Heart right ventricle (tissue), 16 donors: Measurements from ENCODE around the gene APOBEC2. TPM values are rescaled to one million over a fixed set of nuclear protein-coding genes. Genes with fewer than 3 reads are reported as not detected.
A peak's percentile ranks its signal among the peaks of the same experiment; 100 is the strongest.

Experiments
- ATAC-seq, 8 donors: fragments of 200-7000 bp; cut with Tn5 transposase; one replicate each; pipeline ENCODE4 v1.9.1; 2020; ENCODE audit warnings: mild to moderate bottlenecking in 8 of 8, moderate library complexity in 8 of 8, moderate number of reproducible peaks in 1 of 8
- DNase-seq, 2 donors: peaks; one replicate each; pipeline ENCODE4 v3.0.0-alpha.2; 2020
- H3K27ac ChIP-seq, 10 donors: fragments of 200-600 bp; sonication (generic) in 2 of 10; one replicate each; pipeline versions ENCODE4 v1.5.0 to v1.8.0; 2020 to 2022; ENCODE audit warnings: mild to moderate bottlenecking in 3 of 10
- H3K27me3 ChIP-seq, 7 donors: fragments of 200-600 bp; one replicate each; pipeline ENCODE4 v1.8.0; 2021 to 2022; ENCODE audit warnings: mild to moderate bottlenecking in 2 of 7
- H3K36me3 ChIP-seq, 9 donors: fragments of 200-600 bp; sonication (generic) in 1 of 9; one replicate each; pipeline versions ENCODE4 v1.5.0 to v1.8.0; 2020 to 2022; ENCODE audit warnings: mild to moderate bottlenecking in 2 of 9
- H3K4me1 ChIP-seq, 9 donors: fragments of 200-600 bp; sonication (generic) in 1 of 9; one replicate each; pipeline versions ENCODE4 v1.5.0 to v1.8.0; 2020 to 2022; ENCODE audit warnings: mild to moderate bottlenecking in 4 of 9
- H3K4me3 ChIP-seq, 10 donors: fragments of 200-600 bp; sonication (generic) in 2 of 10; one replicate each; pipeline versions ENCODE4 v1.5.0 to v1.8.0; 2020 to 2022; ENCODE audit warnings: mild to moderate bottlenecking in 7 of 10, moderate library complexity in 2 of 10
- H3K9me3 ChIP-seq, 11 donors: fragments of 200-600 bp in 10 of 11; sonication (generic) in 2 of 11; one replicate each; pipeline versions ENCODE4 v1.5.0 to v1.8.0; 2013 to 2022; ENCODE audit warnings: mild to moderate bottlenecking in 2 of 11, control low read depth in 1 of 11, moderate library complexity in 1 of 11
- WGBS, 2 donors: extraction: QIAGEN DNeasy Blood & Tissue Kit; methylation state at CpG; one replicate each; pipeline ENCODE4 v1.1.7; 2013; ENCODE audit warnings: inconsistent platforms in 1 of 2; 5-methylcytosine and 5-hydroxymethylcytosine counted together
- intact Hi-C, 10 donors: fragments of 100-400 bp; cut with DNase I; formaldehyde crosslinking; loops; one replicate each; pipeline versions ENCODE4 v1.11.1 to v1.14.2; 2022
- polyA plus RNA-seq, 2 donors: library from polyadenylated mRNA; stranded (reverse); fragments of 200-250 nt; gene quantifications; one replicate each; pipeline ENCODE4 v1.2.3, GENCODE V29; 2013
- total RNA-seq, 10 donors: library from RNA; stranded (reverse); fragmentation: NEBNext Ultra II Directional in 3 of 10; extraction: Animal tissue kit (Norgen Biotek cat#: 25700) in 3 of 10; gene quantifications; one replicate each; pipeline versions ENCODE4 v1.2.1 to v1.2.4, GENCODE V29; 2021 to 2023
- TF ChIP-seq, protein P1 (sequence below), 9 donors: fragments of 200-600 bp; sonication (generic) in 2 of 9; IDR thresholded peaks; one replicate each; pipeline versions ENCODE4 v1.5.0 to v1.8.0; 2021 to 2022; ENCODE audit warnings: antibody characterized with exemption in 9 of 9, mild to moderate bottlenecking in 5 of 9, moderate library complexity in 1 of 9
- donor health status: Arrhythmogenic right ventricular cardiomyopathy.
- donor health status: ischemic (EF 13 %, LVEDD 7.1; RV severe dilation, severe dysfunction).
- donor health status: healthy with polysubstance abuse.
- donor health status: DM: no; HTN: yes; CAD: no.
- donor health status: DM: no; HTN: no; CAD: no.
- donor health status: ischemic (EF 25% LVEDD 6.9; RV normal size, moderate dysfunction).
- donor health status: ischemic (EF 25% LVEDD 5.7; RV mildly dilated, moderate dysfunction).
- donor health status: healthy.
- donor health status: DM: yes; HTN: yes; CAD: no.
- donor health status: Ischemic cardiomyopathy.
- donor health status: ischemic (EF 35%, LVEDD 5.7; RV mildly dilated, moderate dysfunction).
- donor health status: nonischemic (EF 11% LVEDD 7.7; RV severe dilation, severe dysfunction).
- donor health status: DM: yes; HTN: yes; CAD: no.
- donor health status: PGD.
- donor health status: ischemic (EF 29% LVEDD 5.4; RV normal size, mild dysfunction).
- donor health status: nonischemic (EF 23%, LVEDD 6.1; RV moderate dilation, normal function).

APOBEC2 gene
- total and polyA plus RNA-seq, 12 donors = 79.0 to 307 (median 218) TPM

DNA sequence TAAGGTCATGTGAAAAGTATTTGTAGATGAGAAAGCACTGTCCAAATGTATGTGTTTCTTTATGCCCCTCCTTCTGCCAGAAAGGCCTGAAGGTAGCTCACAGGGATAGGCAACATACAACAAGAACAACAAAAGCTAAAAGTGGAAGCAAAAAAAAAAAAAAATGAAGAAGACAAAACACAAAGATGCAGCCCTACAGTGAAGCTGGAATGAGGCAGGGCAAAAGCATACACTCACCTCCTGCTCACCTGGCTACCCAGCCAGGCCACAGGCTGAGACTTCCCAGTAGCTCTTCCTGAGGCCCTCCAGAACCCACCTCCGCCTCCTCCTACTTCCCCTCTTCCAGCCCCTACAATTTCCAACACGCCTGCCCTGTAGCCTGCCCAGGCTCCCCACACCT, 16.4 kb upstream of the APOBEC2 start:
- 81 to 92% methylated on average over 2 of the region's 2 CpGs for WGBS, 2 donors
- TF ChIP-seq, protein P1, sequence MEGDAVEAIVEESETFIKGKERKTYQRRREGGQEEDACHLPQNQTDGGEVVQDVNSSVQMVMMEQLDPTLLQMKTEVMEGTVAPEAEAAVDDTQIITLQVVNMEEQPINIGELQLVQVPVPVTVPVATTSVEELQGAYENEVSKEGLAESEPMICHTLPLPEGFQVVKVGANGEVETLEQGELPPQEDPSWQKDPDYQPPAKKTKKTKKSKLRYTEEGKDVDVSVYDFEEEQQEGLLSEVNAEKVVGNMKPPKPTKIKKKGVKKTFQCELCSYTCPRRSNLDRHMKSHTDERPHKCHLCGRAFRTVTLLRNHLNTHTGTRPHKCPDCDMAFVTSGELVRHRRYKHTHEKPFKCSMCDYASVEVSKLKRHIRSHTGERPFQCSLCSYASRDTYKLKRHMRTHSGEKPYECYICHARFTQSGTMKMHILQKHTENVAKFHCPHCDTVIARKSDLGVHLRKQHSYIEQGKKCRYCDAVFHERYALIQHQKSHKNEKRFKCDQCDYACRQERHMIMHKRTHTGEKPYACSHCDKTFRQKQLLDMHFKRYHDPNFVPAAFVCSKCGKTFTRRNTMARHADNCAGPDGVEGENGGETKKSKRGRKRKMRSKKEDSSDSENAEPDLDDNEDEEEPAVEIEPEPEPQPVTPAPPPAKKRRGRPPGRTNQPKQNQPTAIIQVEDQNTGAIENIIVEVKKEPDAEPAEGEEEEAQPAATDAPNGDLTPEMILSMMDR (IDR thresholded peaks at IDR 0.05) = no peak
- no peak for DNase-seq
- Histone ChIP-seq H3K27me3 (no peaks in the 10 kb centered on the region), H3K36me3 (no peaks in the 10 kb centered on the region), H3K9me3 (no peaks in the 10 kb centered on the region), H3K27ac (no peak overlapping the region), H3K4me3 (no peak overlapping the region), H3K4me1 (no peaks in the 10 kb centered on the region)
- no peak for ATAC-seq
- intact Hi-C loops = no loop called here

DNA sequence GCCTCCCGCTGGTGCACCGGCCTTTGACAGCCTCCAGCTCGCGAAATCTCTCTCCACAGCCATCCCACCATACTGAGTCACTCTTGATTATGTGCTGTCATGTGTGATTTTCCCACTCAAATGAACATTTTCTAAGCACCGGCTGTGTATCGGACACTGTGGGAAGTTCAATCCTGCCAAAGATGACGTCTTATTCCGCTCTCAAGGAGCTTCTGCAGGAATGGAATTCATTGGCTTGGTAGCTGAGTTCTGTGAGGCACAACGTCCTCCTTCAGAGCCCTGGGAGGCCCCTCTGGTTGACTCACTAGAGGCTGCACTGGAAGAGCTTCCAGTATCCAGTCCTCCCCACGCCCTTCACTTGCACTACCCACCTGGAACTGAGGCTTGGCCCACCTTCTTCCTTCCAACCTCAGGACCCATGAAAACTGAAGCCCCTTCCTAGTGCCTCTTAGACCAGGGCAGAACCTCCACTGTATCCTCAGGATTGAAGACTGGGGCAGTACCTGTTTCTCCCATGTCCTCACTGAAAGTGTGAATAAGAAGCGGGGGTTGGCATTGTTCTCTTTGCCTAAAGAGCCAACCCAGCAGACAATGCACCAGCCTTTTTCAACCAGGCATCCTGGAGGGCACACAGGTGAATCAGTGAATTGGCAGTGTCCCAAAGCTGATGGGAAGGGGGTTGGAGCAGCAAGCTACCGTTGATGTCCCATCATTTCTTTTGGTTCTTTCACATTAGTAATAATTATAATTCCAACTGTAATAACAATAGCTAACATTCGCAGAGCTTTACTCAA, 15.7 kb upstream of the APOBEC2 start:
- ATAC-seq (no peak), DNase-seq (no peak)
- Histone ChIP-seq H3K4me3 (no peak overlapping the region), H3K27me3 (no peaks in the 10 kb centered on the region), H3K36me3 (no peaks in the 10 kb centered on the region), H3K27ac (no peak overlapping the region), H3K9me3 (no peaks in the 10 kb centered on the region), H3K4me1 (no peaks in the 10 kb centered on the region)
- intact Hi-C loops = no loop called here
- TF ChIP-seq, protein P1 (IDR thresholded peaks at IDR 0.05) = no peak
- 79 to 80% methylated on average over 13 of the region's 13 CpGs for WGBS, 2 donors

DNA sequence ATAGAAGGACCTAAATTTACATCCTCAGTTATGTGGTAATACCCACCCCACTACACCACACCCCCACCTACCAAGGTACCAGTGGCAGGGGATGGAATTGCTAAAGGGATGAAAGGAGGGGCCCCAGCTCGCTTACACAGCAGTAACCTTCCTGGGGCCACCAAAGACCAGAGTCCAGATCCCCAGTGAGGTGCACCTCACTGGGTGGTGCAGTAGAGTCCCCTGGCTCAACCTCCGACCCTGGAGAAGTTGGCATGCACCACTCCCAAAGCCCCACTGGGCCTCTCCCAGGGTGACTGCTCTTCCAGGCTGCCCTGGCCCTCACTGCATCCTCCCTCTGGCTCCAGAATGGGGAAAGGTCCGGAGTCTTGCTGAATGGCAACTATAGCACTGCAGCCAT, 14.8 kb upstream of the APOBEC2 start:
- Histone ChIP-seq H3K27ac (no peak overlapping the region), H3K27me3 (no peaks in the 10 kb centered on the region), H3K4me3 (no peak overlapping the region), H3K4me1 (no peaks in the 10 kb centered on the region), H3K36me3 (no peaks in the 10 kb centered on the region), H3K9me3 (no peaks in the 10 kb centered on the region)
- WGBS, 2 donors = 96% methylated on average over 3 of the region's 3 CpGs
- DNase-seq (no peak), ATAC-seq (peak in 1 of 8 donors; percentile 8)
- intact Hi-C loops = no loop called here
- TF ChIP-seq, protein P1 (IDR thresholded peaks at IDR 0.05) = no peak

DNA sequence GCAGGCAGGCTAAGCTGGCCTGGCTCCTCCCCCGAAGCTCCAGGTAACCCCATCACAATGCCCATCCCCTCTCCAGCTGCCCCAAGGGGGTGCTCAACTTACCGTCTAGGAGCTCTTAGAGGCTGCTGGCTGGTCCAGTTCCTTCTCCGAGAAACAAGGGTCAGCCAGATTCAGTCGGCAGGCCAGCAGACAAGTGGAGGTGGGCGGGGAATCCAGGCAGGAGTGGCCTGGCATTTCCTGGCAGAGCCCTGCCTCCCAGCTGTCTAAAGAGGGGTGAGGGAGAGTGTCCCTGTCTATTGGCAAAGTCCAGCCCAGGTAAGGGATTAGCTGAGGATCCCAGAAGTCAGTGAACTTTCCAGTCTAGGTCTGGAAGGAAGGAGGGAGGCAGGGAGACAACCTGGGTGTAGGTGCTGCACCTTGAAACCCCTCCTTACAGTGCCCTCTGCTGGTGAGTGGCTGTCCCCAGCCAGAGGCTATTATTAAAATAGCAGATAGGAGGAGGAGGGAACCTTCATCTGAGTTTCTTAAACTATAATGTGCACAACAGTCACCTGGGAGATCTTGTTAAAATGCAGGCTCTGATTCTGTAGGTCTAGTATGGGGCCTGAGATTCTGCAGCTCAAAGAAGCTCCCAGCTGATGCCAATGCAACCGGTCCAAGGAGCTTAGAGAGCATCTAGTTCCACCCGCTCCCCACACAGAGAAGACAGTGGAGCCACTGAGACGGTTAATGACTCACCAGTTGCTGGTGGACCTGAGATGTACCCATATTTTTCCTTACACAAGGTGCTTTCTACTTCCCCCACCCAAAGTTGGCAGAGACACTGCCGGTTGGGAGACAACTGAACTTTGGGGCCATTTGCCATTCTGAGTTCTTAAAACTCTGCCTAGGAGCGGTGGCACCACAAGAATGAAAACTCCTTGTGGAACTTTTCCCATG, 13.7 kb upstream of the APOBEC2 start, which contains the start of gene UNC5CL:
Gene UNC5CL (minus strand): TSS at position 162 of the 939 bp plus-strand sequence. CDS start 4,147 bp downstream, outside the sequence.
- H3K27ac ChIP-seq = no peak within 1 kb of the TSS
- peak in 7 of 8 donors; percentile 36 to 64 (median 55) for ATAC-seq
- no peaks in the 10 kb centered on the region for H3K4me1 ChIP-seq
- H3K9me3 ChIP-seq = no peaks in the 10 kb centered on the region
- H3K4me3 ChIP-seq = no peak within 1 kb of the TSS
- no peak for DNase-seq
- 66 to 67% methylated on average over 10 of the region's 10 CpGs for WGBS, 2 donors
- TF ChIP-seq, protein P1 (IDR thresholded peaks at IDR 0.05) = peak; percentile 25 to 72 (median 64)
- H3K27me3 ChIP-seq = no peaks in the 10 kb centered on the region
- intact Hi-C loops = no loop called here
- H3K36me3 ChIP-seq = no peaks in the 10 kb centered on the region
